NOMO-1 treated with dmso at 0.1 percent for 144 hours (cell line): Measurements from ENCODE around the gene CCDC188.

Experiments used
- DNase-seq: peaks from one replicate; lab custom pipeline; 2025; ENCODE audit not compliant: unreplicated experiment; lab: John Stamatoyannopoulos, UW

The CCDC188 gene

GRCh38 chr22:20123366-20124082 is 27.3 kb downstream of the CCDC188 start:
- DNase-seq = no peak

- DNase-seq = no peak
Measured at GRCh38 chr22:20121856-20122415, 28.9 kb downstream of the CCDC188 start.

- DNase-seq = no peak
Measured at GRCh38 chr22:20118300-20119020, 32.4 kb downstream of the CCDC188 start.

- peak; percentile 14 for DNase-seq
Measured at GRCh38 chr22:20117633-20118299, 33.1 kb downstream of the CCDC188 start.

- DNase-seq = peak; percentile 95
Measured at GRCh38 chr22:20116951-20117632, 33.8 kb downstream of the CCDC188 start, which contains the start of gene TRMT2A. Gene TRMT2A, minus strand, starts transcription at chr22:20117226. Its CDS starts 320 bp downstream, at chr22:20116906.

GRCh38 chr22:20116376-20116950 is 34.4 kb downstream of the CCDC188 start:
- no peak for DNase-seq

GRCh38 chr22:20115691-20116375 is 35.0 kb downstream of the CCDC188 start, which contains the start of gene RANBP1:
Gene RANBP1, plus strand, starts transcription at chr22:20116104. Its CDS starts 81 bp downstream, at chr22:20116185.
- no peak for DNase-seq

GRCh38 chr22:20114506-20115475 is 36.1 kb downstream of the CCDC188 start:
- DNase-seq = no peak

GRCh38 chr22:20113551-20114310 is 37.1 kb downstream of the CCDC188 start:
- DNase-seq = no peak

- DNase-seq = no peak
Measured at GRCh38 chr22:20112623-20113511, 38.0 kb downstream of the CCDC188 start.

- no peak for DNase-seq
Measured at GRCh38 chr22:20111689-20112622, 38.9 kb downstream of the CCDC188 start.

GRCh38 chr22:20111045-20111688 is 39.7 kb downstream of the CCDC188 start:
- DNase-seq = peak; percentile 30

GRCh38 chr22:20110359-20110985 is 40.4 kb downstream of the CCDC188 start:
- no peak for DNase-seq

- DNase-seq = no peak
Measured at GRCh38 chr22:20109411-20110358, 41.2 kb downstream of the CCDC188 start.
